HG03521 (cell line): ENCODE data around the gene TYW1.
A peak's percentile ranks its signal among the peaks of the same experiment; 100 is the strongest.
"Not testable (repeated sequence)": the region's sequence is repeated elsewhere in the genome, so short reads cannot be mapped to it uniquely, and the experiment has no call there.

Experiments
- ATAC-seq: cut with Tn5 transposase; IDR thresholded peaks from one replicate; pipeline ENCODE4 v1.9.1; 2021; ENCODE audit warnings: mild to moderate bottlenecking, moderate library complexity; ENCODE audit not compliant: unreplicated experiment

TYW1 gene

GRCh38 chr7:67185660-67186129 is 189.1 kb downstream of the TYW1 start:
- ATAC-seq, result peak; percentile 88

GRCh38 chr7:67189160-67189559 is 192.5 kb downstream of the TYW1 start:
- ATAC-seq, result not testable (repeated sequence)

GRCh38 chr7:67189801-67190465 is 193.3 kb downstream of the TYW1 start:
- not testable (repeated sequence) for ATAC-seq

- not testable (repeated sequence) for ATAC-seq
These were observed 194.5 kb downstream of the TYW1 start for GRCh38 chr7:67191002-67191720.

GRCh38 chr7:67192123-67192702 is 195.6 kb downstream of the TYW1 start:
- ATAC-seq, result not testable (repeated sequence)

- not testable (repeated sequence) for ATAC-seq
These were observed 196.4 kb downstream of the TYW1 start for GRCh38 chr7:67192889-67193613.

- not testable (repeated sequence) for ATAC-seq
These were observed 199.5 kb downstream of the TYW1 start for GRCh38 chr7:67196176-67196575.

GRCh38 chr7:67198865-67199526 is 202.4 kb downstream of the TYW1 start:
- ATAC-seq, result not testable (repeated sequence)

GRCh38 chr7:67205772-67206171 is 209.1 kb downstream of the TYW1 start:
- not testable (repeated sequence) for ATAC-seq

GRCh38 chr7:67206452-67206851 is 209.8 kb downstream of the TYW1 start:
- no peak for ATAC-seq

- not testable (repeated sequence) for ATAC-seq
These were observed 212.0 kb downstream of the TYW1 start for GRCh38 chr7:67208656-67209055.

GRCh38 chr7:67209256-67209655 is 212.6 kb downstream of the TYW1 start:
- ATAC-seq, result no peak

- ATAC-seq, result no peak
These were observed 213.9 kb downstream of the TYW1 start for GRCh38 chr7:67210567-67210966.

- ATAC-seq, result not testable (repeated sequence)
These were observed 215.2 kb downstream of the TYW1 start for GRCh38 chr7:67211650-67212330.

- ATAC-seq, result not testable (repeated sequence)
These were observed 216.4 kb downstream of the TYW1 start for GRCh38 chr7:67213038-67213437.

GRCh38 chr7:67223551-67223950 is 226.9 kb downstream of the TYW1 start:
- not testable (repeated sequence) for ATAC-seq

- ATAC-seq, result not testable (repeated sequence)
These were observed 229.8 kb downstream of the TYW1 start for GRCh38 chr7:67226340-67226907.

- not testable (repeated sequence) for ATAC-seq
These were observed 230.3 kb downstream of the TYW1 start for GRCh38 chr7:67226967-67227366.

- not testable (repeated sequence) for ATAC-seq
These were observed 232.4 kb downstream of the TYW1 start for GRCh38 chr7:67229018-67229417.

- not testable (repeated sequence) for ATAC-seq
These were observed 233.4 kb downstream of the TYW1 start for GRCh38 chr7:67230029-67230428.
